Adrenal gland (tissue), 12 donors: ENCODE data around the gene IDH3G. TPM values are rescaled to one million over a fixed set of nuclear protein-coding genes. Genes with fewer than 3 reads are reported as not detected.
A peak's percentile ranks its signal among the peaks of the same experiment; 100 is the strongest.
"Not testable (repeated sequence)": the region's sequence is repeated elsewhere in the genome, so short reads cannot be mapped to it uniquely, and the experiment has no call there.

Experiments
- DNase-seq, 7 donors: peaks; one replicate each; pipeline ENCODE4 v3.0.0-alpha.2; 2019 to 2020
- H3K27ac ChIP-seq, 5 donors: fragments of 200-600 bp; sonication (generic) in 4 of 5; 1 replicate in 3 of 5; 2 replicates in 2 of 5; pipeline versions ENCODE4 v1.5.1 to v1.8.0; 2016 to 2020; ENCODE audit warnings: mild to moderate bottlenecking in 1 of 5
- H3K27me3 ChIP-seq: fragments of 200-600 bp; 2 replicates; pipeline ENCODE4 v1.8.0; 2021
- H3K36me3 ChIP-seq, 2 donors: fragments of 200-600 bp; replicated peaks in 1 of 2; 1 replicate in 1 of 2; 2 replicates in 1 of 2; pipeline versions ENCODE4 v1.5.1 to v1.8.0; 2018 to 2022
- H3K4me1 ChIP-seq, 2 donors: fragments of 200-600 bp; replicated peaks in 1 of 2; 1 replicate in 1 of 2; 2 replicates in 1 of 2; pipeline versions ENCODE4 v1.5.1 to v1.8.0; 2018 to 2021
- H3K4me3 ChIP-seq, 4 donors: fragments of 200-600 bp; sonication (generic) in 3 of 4; one replicate each; pipeline ENCODE4 v1.5.1; 2016 to 2018
- H3K9me3 ChIP-seq, 3 donors: fragments of 200-600 bp; sonication (generic) in 1 of 3; replicated peaks in 1 of 3; 1 replicate in 2 of 3; 2 replicates in 1 of 3; pipeline versions ENCODE4 v1.5.1 to v1.8.0; 2016 to 2021
- POLR2A ChIP-seq, 2 donors: fragments of 450-650 bp; IDR thresholded peaks; one replicate each; pipeline ENCODE4 v1.6.1; 2017; ENCODE audit warnings: antibody characterized with exemption in 2 of 2, mild to moderate bottlenecking in 2 of 2, moderate library complexity in 1 of 2
- WGBS, 4 donors: extraction: QIAGEN DNeasy Blood & Tissue Kit in 2 of 4; methylation state at CpG; one replicate each; pipeline versions ENCODE4 v1.1.5 to v1.1.7; 2013 to 2017; 5-methylcytosine and 5-hydroxymethylcytosine counted together
- intact Hi-C, 2 donors: fragments of 100-400 bp; cut with DNase I; formaldehyde crosslinking; loops; one replicate each; pipeline versions ENCODE4 v1.14.1 to v1.15.0; 2022 to 2023
- polyA plus RNA-seq, 3 donors: library from polyadenylated mRNA; stranded (reverse); fragments of 200-250 nt in 2 of 3; fragments of 350-450 nt in 1 of 3; fragmentation: Illumina TruSeq in 1 of 3; extraction: RNeasy Lipid Tissue Mini Kit (QIAGEN cat#74804) in 1 of 3; gene quantifications; one replicate each; pipeline ENCODE4 v1.2.3, GENCODE V29; 2013 to 2014
- total RNA-seq, 9 donors: library from RNA; depleted of rRNA in 4 of 9; stranded (reverse); fragments of >200 nt in 4 of 9; fragments of 120-200 nt in 1 of 9; fragmentation: NEBNext Ultra II Directional in 1 of 9; extraction: Animal tissue kit (Norgen Biotek cat#: 25700) in 1 of 9; gene quantifications; one replicate each; pipeline versions ENCODE4 v1.1.0 to v1.2.4, GENCODE V29; 2013 to 2023
- TF ChIP-seq, protein P1 (sequence below), 6 experiments: fragments of 450-650 bp in 4 of 6; fragments of 200-600 bp in 2 of 6; sonication (generic) in 1 of 6; IDR thresholded peaks; 1 replicate in 5 of 6; 2 replicates in 1 of 6; pipeline versions ENCODE4 v1.5.1 to v1.8.0; 2016 to 2021; ENCODE audit warnings: antibody characterized with exemption in 6 of 6, mild to moderate bottlenecking in 2 of 6, moderate library complexity in 1 of 6
- donor health status: healthy with polysubstance abuse.
- donor health status: Bipolar disorder and iron deficiency.
- donor health status: DM: yes; HTN: yes; CAD: no.
- donor health status: DM: no; HTN: no; CAD: no.
- donor health status: DM: no; HTN: no; CAD: no.
- donor health status: DM: yes; HTN: yes; CAD: no.

Gene IDH3G
- total and polyA plus RNA-seq, 12 donors = 68.4 to 144 (median 85.2) TPM

DNA sequence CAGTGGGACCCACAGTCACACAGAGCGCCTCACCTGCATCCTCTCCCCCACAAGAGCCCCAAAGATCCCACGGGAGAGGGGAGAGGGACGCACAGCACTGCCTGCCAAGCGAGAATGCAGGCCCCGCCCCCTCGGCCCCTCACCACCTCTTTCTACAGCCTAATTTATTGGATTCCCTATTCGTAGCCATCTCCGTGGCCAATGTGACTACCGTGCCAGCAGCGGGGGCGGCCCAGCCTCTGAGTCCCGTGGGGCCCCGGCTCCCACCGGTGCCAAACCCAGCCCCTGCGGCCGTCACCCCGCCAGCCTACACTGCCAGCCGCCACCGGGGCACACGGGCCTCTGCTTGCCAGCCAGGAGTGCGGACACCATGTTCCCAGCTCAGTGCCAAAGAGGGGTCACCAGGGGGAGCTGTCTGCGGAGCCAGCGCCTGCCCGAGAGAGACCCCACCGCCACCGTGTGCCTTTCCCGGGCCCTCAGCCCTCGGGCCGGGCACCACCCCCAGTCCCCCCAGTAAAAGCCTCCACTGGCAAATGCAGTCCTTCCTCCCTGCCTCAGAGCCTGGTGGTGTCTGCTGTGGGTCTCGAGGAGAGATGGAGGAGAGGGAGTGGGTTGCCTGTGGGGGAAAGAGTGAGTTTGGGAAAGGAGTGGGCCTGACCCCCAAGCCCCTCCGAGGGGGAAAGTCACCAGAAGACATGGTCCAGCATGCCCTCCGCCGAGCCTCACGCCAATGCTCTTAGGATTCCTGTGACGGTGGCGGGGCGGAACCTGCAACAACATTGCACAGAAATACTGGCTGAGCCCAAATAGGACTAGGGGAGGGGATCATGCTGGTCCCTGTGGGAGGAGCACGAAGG is 49.7 kb downstream of the IDH3G start:
- TF ChIP-seq, protein P1, sequence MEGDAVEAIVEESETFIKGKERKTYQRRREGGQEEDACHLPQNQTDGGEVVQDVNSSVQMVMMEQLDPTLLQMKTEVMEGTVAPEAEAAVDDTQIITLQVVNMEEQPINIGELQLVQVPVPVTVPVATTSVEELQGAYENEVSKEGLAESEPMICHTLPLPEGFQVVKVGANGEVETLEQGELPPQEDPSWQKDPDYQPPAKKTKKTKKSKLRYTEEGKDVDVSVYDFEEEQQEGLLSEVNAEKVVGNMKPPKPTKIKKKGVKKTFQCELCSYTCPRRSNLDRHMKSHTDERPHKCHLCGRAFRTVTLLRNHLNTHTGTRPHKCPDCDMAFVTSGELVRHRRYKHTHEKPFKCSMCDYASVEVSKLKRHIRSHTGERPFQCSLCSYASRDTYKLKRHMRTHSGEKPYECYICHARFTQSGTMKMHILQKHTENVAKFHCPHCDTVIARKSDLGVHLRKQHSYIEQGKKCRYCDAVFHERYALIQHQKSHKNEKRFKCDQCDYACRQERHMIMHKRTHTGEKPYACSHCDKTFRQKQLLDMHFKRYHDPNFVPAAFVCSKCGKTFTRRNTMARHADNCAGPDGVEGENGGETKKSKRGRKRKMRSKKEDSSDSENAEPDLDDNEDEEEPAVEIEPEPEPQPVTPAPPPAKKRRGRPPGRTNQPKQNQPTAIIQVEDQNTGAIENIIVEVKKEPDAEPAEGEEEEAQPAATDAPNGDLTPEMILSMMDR (IDR thresholded peaks at IDR 0.05) = no peak
- TF ChIP-seq POLR2A (IDR thresholded peaks at IDR 0.05) = no peak
- peak in 5 of 7 donors; percentile 31 to 65 (median 44) for DNase-seq
- WGBS, 4 donors = 16 to 39% (median 24%) methylated on average over 1 to 38 of the region's 38 CpGs
- Histone ChIP-seq H3K4me3 (peak overlapping the region in 1 of 4 donors; percentile 10), H3K4me1 (peaks cover 0 to 5% of the 10 kb centered on the region in 2 donors), H3K36me3 (no peaks in the 10 kb centered on the region), H3K27ac (peak overlapping the region; percentile 26 to 89 (median 70)), H3K9me3 (no peaks in the 10 kb centered on the region), H3K27me3 (no peaks in the 10 kb centered on the region)
- intact Hi-C loops = no loop called here

DNA sequence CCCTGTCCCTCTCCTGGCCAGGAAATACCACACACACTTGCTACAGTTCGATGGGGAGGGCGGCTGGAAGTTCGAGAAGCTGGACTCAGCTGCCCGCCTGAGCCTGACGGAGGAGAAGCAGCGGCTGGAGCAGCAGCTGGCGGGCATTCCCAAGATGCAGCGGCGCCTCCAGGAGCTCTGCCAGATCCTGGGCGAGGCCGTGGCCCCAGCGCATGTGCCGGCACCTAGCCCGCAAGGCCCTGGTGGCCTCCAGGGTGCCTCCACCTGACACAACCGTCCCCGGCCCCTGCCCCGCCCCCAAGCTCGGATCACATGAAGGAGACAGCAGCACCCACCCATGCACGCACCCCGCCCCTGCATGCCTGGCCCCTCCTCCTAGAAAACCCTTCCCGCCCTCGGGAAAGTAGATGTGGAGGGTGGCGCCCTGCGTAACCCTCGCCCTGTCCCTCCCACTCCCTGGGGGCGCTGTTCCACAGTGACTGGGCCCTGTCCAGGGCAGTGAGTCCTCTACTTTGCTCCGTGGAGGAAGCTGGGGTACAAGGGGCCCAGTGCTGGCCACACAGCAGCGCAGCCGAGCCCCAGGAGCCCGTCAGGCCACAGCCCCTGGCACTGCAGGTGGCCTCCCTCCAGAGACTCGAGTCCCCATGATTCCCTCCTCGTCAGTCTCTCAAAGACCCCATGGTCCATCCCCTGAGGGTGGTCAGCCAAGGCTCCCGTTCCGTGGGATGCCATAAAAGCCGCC is 50.5 kb downstream of the IDH3G start:
- peak overlapping the region; percentile 39 to 89 (median 70) for H3K27ac ChIP-seq
- H3K9me3 ChIP-seq, H3K27me3 ChIP-seq, intact Hi-C loops, H3K4me1 ChIP-seq, H3K36me3 ChIP-seq: not testable (repeated sequence)
- H3K4me3 ChIP-seq = peak overlapping the region in 1 of 4 donors; percentile 10
- TF ChIP-seq POLR2A (IDR thresholded peaks at IDR 0.05) = peak in 1 of 2 donors; percentile 67
- TF ChIP-seq, protein P1 (IDR thresholded peaks at IDR 0.05) = peak in 3 of 6 experiments; percentile 9 to 17 (median 10)
- DNase-seq = peak; percentile 88 to 96 (median 92)
- 29 to 67% (median 34%) methylated on average over 4 to 27 of the region's 35 CpGs for WGBS, 4 donors

DNA sequence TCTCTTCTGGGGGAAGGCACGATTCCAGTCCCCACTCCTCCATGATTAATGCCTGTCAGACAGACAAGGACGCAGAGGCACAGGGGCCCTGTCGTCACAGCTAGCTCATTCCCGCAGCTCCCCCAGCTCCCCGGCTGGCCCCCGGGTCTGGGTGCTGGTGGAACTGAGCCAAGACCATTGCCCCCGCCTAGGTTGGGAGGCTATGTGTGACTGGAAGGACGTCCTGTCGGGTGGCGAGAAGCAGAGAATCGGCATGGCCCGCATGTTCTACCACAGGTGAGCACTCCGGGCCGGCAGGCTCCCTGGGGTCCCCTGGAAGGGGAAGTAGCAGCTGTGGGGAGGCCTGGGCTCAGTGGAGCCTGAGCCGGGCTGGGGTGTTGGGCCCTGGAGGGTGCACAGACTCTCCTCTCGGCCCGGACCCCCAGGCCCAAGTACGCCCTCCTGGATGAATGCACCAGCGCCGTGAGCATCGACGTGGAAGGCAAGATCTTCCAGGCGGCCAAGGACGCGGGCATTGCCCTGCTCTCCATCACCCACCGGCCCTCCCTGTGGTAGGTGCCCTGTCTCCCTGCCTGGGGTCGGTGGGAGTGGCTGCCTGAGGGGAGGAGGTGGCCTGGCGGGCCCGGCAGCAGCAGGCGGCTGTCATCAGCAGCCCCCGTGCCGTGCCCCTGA is 51.2 kb downstream of the IDH3G start:
- H3K27ac ChIP-seq = peak overlapping the region; percentile 25 to 89 (median 70)
- H3K36me3 ChIP-seq, H3K4me1 ChIP-seq, H3K9me3 ChIP-seq, H3K27me3 ChIP-seq, intact Hi-C loops, H3K4me3 ChIP-seq: not testable (repeated sequence)
- peak in 4 of 7 donors; percentile 44 to 62 (median 49) for DNase-seq
- WGBS, 4 donors = 33 to 65% (median 60%) methylated on average over 7 to 29 of the region's 32 CpGs

DNA sequence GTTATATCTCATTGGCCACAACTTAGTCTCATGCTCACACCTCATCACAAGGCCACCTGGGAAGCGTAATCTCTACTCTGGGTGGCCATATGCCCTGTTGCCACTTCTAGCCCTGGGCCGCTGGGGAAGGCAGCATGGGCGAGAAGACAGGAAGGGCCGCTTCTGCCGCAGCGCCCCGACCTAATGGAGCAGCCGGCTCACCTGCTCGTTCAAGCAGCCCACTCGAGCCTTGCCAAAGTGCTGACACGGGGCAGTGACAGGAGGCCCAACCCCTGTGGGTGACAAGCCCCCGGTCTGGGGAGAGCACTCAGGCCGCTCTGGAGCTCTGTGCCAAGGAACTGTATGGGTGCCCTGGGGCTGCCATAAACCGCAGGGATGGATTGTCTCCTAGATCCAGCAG is 52.1 kb downstream of the IDH3G start:
- H3K9me3 ChIP-seq = not testable (repeated sequence)
- peak overlapping the region in 2 of 5 donors; percentile 79 to 89 for H3K27ac ChIP-seq
- 80 to 95% (median 89%) methylated on average over 2 to 14 of the region's 14 CpGs for WGBS, 4 donors

DNA sequence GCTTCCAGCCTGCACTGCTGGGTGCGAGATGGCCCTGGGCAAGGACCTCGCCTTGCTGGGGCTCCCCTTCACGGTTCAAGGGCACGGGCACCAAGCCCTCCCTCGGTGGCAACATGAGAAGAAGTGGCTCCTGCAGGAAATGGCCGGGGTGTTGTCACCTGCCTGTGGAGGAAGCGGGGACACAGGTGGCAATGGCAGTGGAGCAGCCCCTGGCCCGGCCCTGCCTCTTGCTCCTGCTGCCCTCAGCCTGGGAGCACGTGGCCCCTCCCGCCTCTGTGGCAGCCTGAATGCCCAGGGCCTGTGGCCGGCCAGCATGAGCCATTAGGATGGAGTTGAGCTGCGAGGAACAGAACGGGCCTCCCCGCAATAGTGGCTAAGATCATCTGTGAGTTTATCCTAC is 52.7 kb downstream of the IDH3G start:
- Histone ChIP-seq H3K36me3 (no peaks in the 10 kb centered on the region), H3K4me1 (peaks cover 0 to 5% of the 10 kb centered on the region in 2 donors), H3K4me3 (no peak overlapping the region), H3K9me3 (no peaks in the 10 kb centered on the region), H3K27ac (no peak overlapping the region), H3K27me3 (no peaks in the 10 kb centered on the region)
- TF ChIP-seq, protein P1 (IDR thresholded peaks at IDR 0.05) = no peak
- TF ChIP-seq POLR2A (IDR thresholded peaks at IDR 0.05) = no peak
- intact Hi-C loops = no loop called here
- whole genome bisulfite sequencing, 4 donors = 35 to 75% (median 72%) methylated on average over 2 to 14 of the region's 14 CpGs
- DNase-seq = no peak

More for the DNA sequence above, 52.1 kb downstream of the IDH3G start:
- intact Hi-C loops, H3K36me3 ChIP-seq, H3K27me3 ChIP-seq, H3K4me3 ChIP-seq, H3K4me1 ChIP-seq: not testable (repeated sequence)
- DNase-seq = peak in 1 of 7 donors; percentile 12
